K562 (cell line): ENCODE results near the gene HTR3C. TPM values are rescaled to one million over a fixed set of nuclear protein-coding genes. Genes with fewer than 3 reads are reported as not detected.
A peak's percentile ranks its signal among the peaks of the same experiment; 100 is the strongest.

Experiments used
- ARID1B ChIP-seq: fragments of 450-650 bp; IDR thresholded peaks from 2 replicates; pipeline ENCODE4 v1.6.1; 2016; ENCODE audit warnings: antibody characterized with exemption, mild to moderate bottlenecking, inconsistent platforms
- BRF1 ChIP-seq: IDR thresholded peaks from 3 replicates; pipeline ENCODE4 v1.6.1; 2011; ENCODE audit warnings: borderline replicate concordance, mild to moderate bottlenecking; ENCODE audit not compliant: insufficient read length; ENCODE audit errors: extremely low read depth
- CHAMP1 ChIP-seq: fragments of 450-650 bp; IDR thresholded peaks from 2 replicates; pipeline ENCODE4 v1.6.1; 2016; ENCODE audit warnings: mild to moderate bottlenecking
- CREBBP ChIP-seq: IDR thresholded peaks from one replicate; pipeline ENCODE4 v1.6.1; 2012; ENCODE audit warnings: low read depth, mild to moderate bottlenecking, control low read depth, inconsistent platforms, low read length
- EP300 ChIP-seq: IDR thresholded peaks from 2 replicates; pipeline ENCODE4 v1.6.1; 2012; ENCODE audit warnings: low read length, improper control_type of control experiment
- FOXJ3 ChIP-seq: sonication (generic); formaldehyde crosslinking; IDR thresholded peaks from 2 replicates; pipeline ENCODE4 v1.4.0; 2020; ENCODE audit warnings: mild to moderate bottlenecking, missing genetic modification reagents
- FOXP1 ChIP-seq: sonication (generic); formaldehyde crosslinking; IDR thresholded peaks from 2 replicates; pipeline ENCODE4 v1.8.0; 2022; ENCODE audit warnings: mild to moderate bottlenecking, missing genetic modification reagents
- HOMEZ ChIP-seq: fragments of 250-450 bp; sonication (Bioruptor Pico); IDR thresholded peaks from 2 replicates; pipeline ENCODE4 v1.4.0; 2020; ENCODE audit warnings: mild to moderate bottlenecking, moderate library complexity
- MTF1 ChIP-seq: fragments of 250-450 bp; sonication (Bioruptor Pico); IDR thresholded peaks from 2 replicates; pipeline ENCODE4 v1.9.0; 2021; ENCODE audit warnings: moderate library complexity, mild to moderate bottlenecking, inconsistent platforms, borderline replicate concordance
- MYBL2 ChIP-seq, 2 experiments: fragments of 450-650 bp in 1 of 2; sonication (generic) in 1 of 2; formaldehyde crosslinking in 1 of 2; IDR thresholded peaks; 2 replicates each; pipeline versions ENCODE4 v1.6.1 to v1.8.1; 2017 to 2022; ENCODE audit warnings: borderline replicate concordance in 1 of 2, inconsistent platforms in 1 of 2, low read depth in 1 of 2, mild to moderate bottlenecking in 1 of 2, missing genetic modification reagents in 1 of 2, moderate library complexity in 1 of 2
- SPI1 ChIP-seq: IDR thresholded peaks from 2 replicates; pipeline ENCODE4 v1.6.1; 2011; ENCODE audit warnings: low read depth, low read length, control low read depth, borderline replicate concordance
- ZNF124 ChIP-seq: sonication (generic); formaldehyde crosslinking; IDR thresholded peaks from 2 replicates; pipeline ENCODE4 v1.8.1; 2022; ENCODE audit warnings: missing genetic modification reagents
- ZNF23 ChIP-seq: fragments of 250-450 bp; sonication (Bioruptor Pico); IDR thresholded peaks from 2 replicates; pipeline ENCODE4 v1.4.0; 2020; ENCODE audit warnings: mild to moderate bottlenecking
- ZNF398 ChIP-seq: fragments of 250-450 bp; sonication (Bioruptor Pico); IDR thresholded peaks from 2 replicates; pipeline ENCODE4 v1.8.0; 2021; ENCODE audit warnings: moderate library complexity, mild to moderate bottlenecking, inconsistent platforms
- polyA plus RNA-seq, 8 experiments: library from polyadenylated mRNA; depleted of rRNA in 4 of 8; stranded (reverse) in 5 of 8; unstranded in 3 of 8; fragments of >200 nt; fragmentation: Nextera tagmentation in 2 of 8; fragmentation: Illumina TruSeq in 1 of 8; extraction: Ambion mirVana in 2 of 8; extraction: Trizol in 1 of 8; gene quantifications; 2 replicates each; pipeline versions ENCODE4 v1.2.1 to v1.2.3, GENCODE V29; 2011 to 2014; ENCODE audit warnings: inconsistent platforms in 1 of 8, missing spikeins in 1 of 8
- total RNA-seq, 7 experiments: library from RNA; depleted of rRNA in 6 of 7; stranded (reverse); fragments of >200 nt in 6 of 7; fragmentation: Illumina TruSeq in 2 of 7; extraction: Trizol in 2 of 7; gene quantifications; 2 replicates each; pipeline versions ENCODE4 v1.2.1 to v1.2.3, GENCODE V29; 2011 to 2021; ENCODE audit warnings: low replicate concordance in 1 of 7

HTR3C gene
- total and polyA plus RNA-seq, 9 of the 15 experiments (the other 6 are each of a cell fraction or from before 2014, with no cell fraction given) = 0.04 to 0.06 TPM; not detected in 7

GRCh38 chr3:184016169-184016570 lies 36.7 kb upstream of the HTR3C start (continued):
- 0 out of 2 replicates have a peak, but pooled peaks have one; percentile 30 for TF ChIP-seq CHAMP1
- TF ChIP-seq ZNF124 (CRISPR knock-in tag) = no peak
- TF ChIP-seq SPI1 = no peak
- TF ChIP-seq HOMEZ (CRISPR knock-in tag) = no peak
- TF ChIP-seq BRF1 = no peak
- TF ChIP-seq FOXJ3 (CRISPR knock-in tag) = no peak
- TF ChIP-seq MYBL2 (IDR thresholded peaks at IDR 0.05; ENCODE audit: low read depth) = no peak
- TF ChIP-seq MYBL2 (CRISPR knock-in tag; IDR thresholded peaks at IDR 0.05; ENCODE audit: borderline replicate concordance) = no peak
- TF ChIP-seq ARID1B = peak; percentile 52; the same call in 1 of the 2 replicates
- TF ChIP-seq ZNF23 (CRISPR knock-in tag) = no peak
- no peak for TF ChIP-seq FOXP1 (CRISPR knock-in tag)
- TF ChIP-seq EP300 = peak; percentile 37; the same call in 1 of the 2 replicates
- no peak for TF ChIP-seq MTF1
- TF ChIP-seq ZNF398 (CRISPR knock-in tag) = no peak
- TF ChIP-seq CREBBP = no peak
